OCI-LY1 (cell line): ENCODE results near the gene RASGEF1B.

Experiments used
- H2AFZ ChIP-seq: fragments of 200-600 bp; sonication (generic), shearing (Covaris generic); 2 replicates; pipeline ENCODE4 v1.6.0; 2014; ENCODE audit warnings: antibody characterized with exemption, mild to moderate bottlenecking, low read length
- H3F3A ChIP-seq: fragments of 200-600 bp; sonication (generic), shearing (Covaris generic); 2 replicates; pipeline ENCODE4 v1.6.0; 2014; ENCODE audit warnings: mild to moderate bottlenecking, antibody characterized with exemption, low read length, moderate library complexity; ENCODE audit not compliant: insufficient read depth
- H3K27ac ChIP-seq: fragments of 200-600 bp; sonication (generic); 2 replicates; pipeline ENCODE4 v1.5.1; 2014; ENCODE audit warnings: low read length, mixed run types, mild to moderate bottlenecking, low read depth; ENCODE audit not compliant: poor library complexity, severe bottlenecking
- H3K27me3 ChIP-seq: fragments of 200-600 bp; sonication (generic); 2 replicates; pipeline ENCODE4 v1.6.0; 2014; ENCODE audit warnings: antibody characterized with exemption, mild to moderate bottlenecking, low read length, moderate library complexity; ENCODE audit not compliant: insufficient read depth
- H3K36me3 ChIP-seq: fragments of 200-600 bp; sonication (generic); 2 replicates; pipeline ENCODE4 v1.6.1; 2014; ENCODE audit warnings: mild to moderate bottlenecking, antibody characterized with exemption, low read length, moderate library complexity, mixed read lengths; ENCODE audit not compliant: insufficient read depth
- H3K4me1 ChIP-seq: fragments of 200-600 bp; sonication (generic); 2 replicates; pipeline ENCODE4 v1.5.1; 2014; ENCODE audit warnings: mild to moderate bottlenecking, low read length, moderate library complexity; ENCODE audit not compliant: insufficient read depth, severe bottlenecking
- H3K4me2 ChIP-seq: fragments of 200-600 bp; sonication (generic), shearing (Covaris generic); 2 replicates; pipeline ENCODE4 v1.6.1; 2014; ENCODE audit warnings: low read length
- H3K4me3 ChIP-seq: fragments of 200-600 bp; sonication (generic); 2 replicates; pipeline ENCODE4 v1.5.1; 2014; ENCODE audit warnings: low read length, low read depth, mild to moderate bottlenecking, mixed read lengths; ENCODE audit not compliant: poor library complexity, severe bottlenecking
- H3K79me2 ChIP-seq: fragments of 200-600 bp; shearing (Covaris generic); 2 replicates; pipeline ENCODE4 v1.6.1; 2016; ENCODE audit warnings: mixed run types, low read length, mixed read lengths; ENCODE audit not compliant: insufficient read depth
- H3K9ac ChIP-seq: fragments of 200-600 bp; sonication (generic), shearing (Covaris generic); 2 replicates; pipeline ENCODE4 v1.6.1; 2014; ENCODE audit warnings: mild to moderate bottlenecking, low read length, mixed read lengths
- H3K9me2 ChIP-seq: fragments of 200-600 bp; sonication (generic), shearing (Covaris generic); 2 replicates; pipeline ENCODE4 v1.6.1; 2014; ENCODE audit warnings: low read depth, mild to moderate bottlenecking, low read length, mixed read lengths
- H3K9me3 ChIP-seq: fragments of 200-600 bp; shearing (Covaris generic); 2 replicates; pipeline ENCODE4 v1.6.1; 2014; ENCODE audit warnings: low read length, mixed read lengths
- H4K20me1 ChIP-seq: fragments of 200-600 bp; sonication (generic), shearing (Covaris generic); 2 replicates; pipeline ENCODE4 v1.6.0; 2016; ENCODE audit warnings: mild to moderate bottlenecking, low read length; ENCODE audit not compliant: insufficient read depth
- CTCF ChIP-seq: fragments of 200-600 bp; sonication (generic), shearing (Covaris generic); IDR thresholded peaks from 2 replicates; pipeline ENCODE4 v1.5.1; 2017; ENCODE audit warnings: mild to moderate bottlenecking, antibody characterized with exemption, low read length, moderate library complexity, mixed read lengths
- EZH2 ChIP-seq: fragments of 200-600 bp; sonication (generic), shearing (Covaris generic); IDR thresholded peaks from 2 replicates; pipeline ENCODE4 v1.8.0; 2017; ENCODE audit warnings: borderline replicate concordance, mixed run types, mild to moderate bottlenecking, antibody characterized with exemption, low read length, moderate library complexity, mixed read lengths

Gene RASGEF1B

GRCh38 chr4:81471588-81472280 is at the start of gene RASGEF1B:
RASGEF1B (minus strand) TSS chr4:81471907; CDS start chr4:81459508, 12,399 bp downstream.
- H4K20me1 ChIP-seq: no peaks in the 10 kb centered on the region
- H3K79me2 ChIP-seq: peaks cover 45% of the 10 kb centered on the region
- no peaks in the 10 kb centered on the region for H3K36me3 ChIP-seq
- peak within 1 kb of the TSS; percentile 92 for H3K9ac ChIP-seq
- no peaks in the 10 kb centered on the region for H3K27me3 ChIP-seq
- peaks cover 52% of the 10 kb centered on the region for H3K4me1 ChIP-seq
- H3K4me3 ChIP-seq: peak within 1 kb of the TSS; percentile 77
- no peaks in the 10 kb centered on the region for H3K9me2 ChIP-seq
- peak within 1 kb of the TSS; percentile 91 for H3K27ac ChIP-seq
- TF ChIP-seq CTCF (no peak), EZH2 (no peak)
- peak within 1 kb of the TSS; percentile 12; the same call in 1 of the 2 replicates for H2AFZ ChIP-seq
- H3K9me3 ChIP-seq: no peaks in the 10 kb centered on the region
- no peaks in the 10 kb centered on the region for H3F3A ChIP-seq
- peak within 1 kb of the TSS; percentile 99 for H3K4me2 ChIP-seq

GRCh38 chr4:81519856-81520255 is 48.1 kb upstream of the RASGEF1B start:
- no peaks in the 10 kb centered on the region for H4K20me1 ChIP-seq
- H3K4me3 ChIP-seq: no peak overlapping the region
- no peaks in the 10 kb centered on the region for H3K79me2 ChIP-seq
- no peaks in the 10 kb centered on the region for H3K36me3 ChIP-seq
- H3F3A ChIP-seq: no peaks in the 10 kb centered on the region
- H3K4me1 ChIP-seq: peaks cover 37% of the 10 kb centered on the region
- H3K9me3 ChIP-seq: no peaks in the 10 kb centered on the region
- peak overlapping the region; percentile 77; the same call in 1 of the 2 replicates for H2AFZ ChIP-seq
- H3K27ac ChIP-seq: peak overlapping the region; percentile 44
- H3K9ac ChIP-seq: no peak overlapping the region
- no peaks in the 10 kb centered on the region for H3K9me2 ChIP-seq
- TF ChIP-seq EZH2 (no peak), CTCF (no peak)
- H3K27me3 ChIP-seq: no peaks in the 10 kb centered on the region
- H3K4me2 ChIP-seq: peak overlapping the region; percentile 33; the same call in 1 of the 2 replicates

GRCh38 chr4:81519427-81519773 is 47.7 kb upstream of the RASGEF1B start:
- Histone ChIP-seq H3K4me3 (no peak overlapping the region), H3K79me2 (no peaks in the 10 kb centered on the region), H3K9me3 (no peaks in the 10 kb centered on the region), H3K27me3 (no peaks in the 10 kb centered on the region), H3K4me2 (no peak overlapping the region), H3K36me3 (no peaks in the 10 kb centered on the region), H3K9ac (no peak overlapping the region), H3K9me2 (no peaks in the 10 kb centered on the region), H4K20me1 (no peaks in the 10 kb centered on the region), H3K27ac (no peak overlapping the region), H3F3A (0 out of 2 replicates have a peak, but pooled peaks cover 4% of the 10 kb centered on the region), H3K4me1 (peaks cover 40% of the 10 kb centered on the region), H2AFZ (no peak overlapping the region; the same call in 1 of the 2 replicates)
- TF ChIP-seq EZH2: no peak
